Gastrocnemius medialis (tissue), 4 donors: ENCODE data around the gene NPY2R. TPM values are rescaled to one million over a fixed set of nuclear protein-coding genes. Genes with fewer than 3 reads are reported as not detected.

Source experiments
- ATAC-seq, 2 donors: fragments of 150-250 bp; one replicate each; pipeline ENCODE4 v1.9.1; 2016
- DNase-seq, 2 donors: peaks; one replicate each; pipeline ENCODE4 v3.0.0-alpha.2; 2019
- H3K27ac ChIP-seq, 4 donors: fragments of 200-600 bp; sonication (generic); 1 replicate in 1 of 4; 2 replicates in 3 of 4; pipeline ENCODE4 v1.5.1; 2016 to 2018; ENCODE audit warnings: mild to moderate bottlenecking in 2 of 4, moderate library complexity in 1 of 4
- H3K27me3 ChIP-seq, 3 donors: fragments of 200-600 bp; sonication (generic) in 2 of 3; 1 replicate in 1 of 3; 2 replicates in 2 of 3; pipeline versions ENCODE4 v1.5.1 to v1.6.0; 2016 to 2019; ENCODE audit warnings: mild to moderate bottlenecking in 1 of 3, moderate library complexity in 1 of 3
- H3K36me3 ChIP-seq, 2 donors: fragments of 200-600 bp; sonication (generic) in 1 of 2; one replicate each; pipeline ENCODE4 v1.5.1; 2017 to 2018
- H3K4me1 ChIP-seq, 2 donors: fragments of 200-600 bp; sonication (generic) in 1 of 2; one replicate each; pipeline ENCODE4 v1.5.1; 2016 to 2017; ENCODE audit warnings: mild to moderate bottlenecking in 2 of 2
- H3K4me3 ChIP-seq, 4 donors: fragments of 200-600 bp; sonication (generic) in 3 of 4; 1 replicate in 1 of 4; 2 replicates in 3 of 4; pipeline ENCODE4 v1.5.1; 2016 to 2019; ENCODE audit warnings: mild to moderate bottlenecking in 2 of 4
- H3K9me3 ChIP-seq, 3 donors: fragments of 200-600 bp; sonication (generic) in 2 of 3; 1 replicate in 1 of 3; 2 replicates in 2 of 3; pipeline ENCODE4 v1.5.1; 2016 to 2019
- POLR2A ChIP-seq, 2 donors: fragments of 450-650 bp; IDR thresholded peaks; one replicate each; pipeline ENCODE4 v1.6.1; 2017; ENCODE audit warnings: antibody characterized with exemption in 2 of 2, mild to moderate bottlenecking in 2 of 2, moderate library complexity in 2 of 2
- in situ Hi-C, 4 donors: fragments of 200-750 bp; cut with MboI; loops; one replicate each; pipeline versions ENCODE4 v1.15.0 to v1.8.0; 2017; ENCODE audit warnings: low sequenced_read_pairs in 4 of 4
- intact Hi-C: fragments of 100-400 bp; cut with DNase I; formaldehyde crosslinking; loops from one replicate; pipeline ENCODE4 v1.15.1; 2023; ENCODE audit warnings: low total_unique reads
- total RNA-seq, 4 donors: library from RNA; depleted of rRNA; stranded (reverse); fragments of >200 nt; gene quantifications; one replicate each; pipeline versions ENCODE4 v1.1.0 to v1.2.3, GENCODE V29; 2016
- TF ChIP-seq, protein P1 (sequence below), 5 experiments: fragments of 450-650 bp in 3 of 5; fragments of 200-600 bp in 2 of 5; sonication (generic) in 2 of 5; IDR thresholded peaks in 4 of 5; conservative IDR thresholded peaks in 1 of 5; 1 replicate in 4 of 5; 2 replicates in 1 of 5; pipeline ENCODE4 v1.5.1; 2016 to 2019; ENCODE audit warnings: antibody characterized with exemption in 5 of 5, mild to moderate bottlenecking in 3 of 5, moderate library complexity in 3 of 5

The NPY2R gene
- total RNA-seq, 4 donors from 2014 or later = not detected

DNA sequence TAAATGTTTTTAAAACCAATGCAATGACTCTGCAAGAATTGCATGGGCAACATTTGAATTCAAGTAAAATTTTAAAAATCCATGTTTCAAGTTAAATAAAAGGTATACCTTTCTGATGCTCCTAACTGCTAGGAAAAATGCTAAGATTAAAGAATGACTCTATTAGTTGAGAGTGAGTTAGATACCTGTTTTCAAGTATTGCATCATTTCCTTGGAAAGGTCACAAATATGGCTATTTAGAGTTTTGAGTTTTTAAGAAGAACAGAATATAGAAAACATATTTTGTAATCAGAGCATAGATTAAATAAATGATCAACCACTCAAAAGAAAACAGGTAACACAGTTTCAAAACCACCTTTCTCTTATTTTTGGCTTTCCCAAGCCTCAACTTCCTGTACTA is 18.3 kb upstream of the NPY2R start:
- Histone ChIP-seq H3K27me3 (no peaks in the 10 kb centered on the region), H3K27ac (no peak overlapping the region), H3K4me3 (no peak overlapping the region), H3K4me1 (no peaks in the 10 kb centered on the region), H3K9me3 (no peaks in the 10 kb centered on the region), H3K36me3 (no peaks in the 10 kb centered on the region)
- DNase-seq (no peak), ATAC-seq (no peak)
- intact Hi-C loops (no loop called here), in situ Hi-C loops (no loop called here)
- TF ChIP-seq, protein P1, sequence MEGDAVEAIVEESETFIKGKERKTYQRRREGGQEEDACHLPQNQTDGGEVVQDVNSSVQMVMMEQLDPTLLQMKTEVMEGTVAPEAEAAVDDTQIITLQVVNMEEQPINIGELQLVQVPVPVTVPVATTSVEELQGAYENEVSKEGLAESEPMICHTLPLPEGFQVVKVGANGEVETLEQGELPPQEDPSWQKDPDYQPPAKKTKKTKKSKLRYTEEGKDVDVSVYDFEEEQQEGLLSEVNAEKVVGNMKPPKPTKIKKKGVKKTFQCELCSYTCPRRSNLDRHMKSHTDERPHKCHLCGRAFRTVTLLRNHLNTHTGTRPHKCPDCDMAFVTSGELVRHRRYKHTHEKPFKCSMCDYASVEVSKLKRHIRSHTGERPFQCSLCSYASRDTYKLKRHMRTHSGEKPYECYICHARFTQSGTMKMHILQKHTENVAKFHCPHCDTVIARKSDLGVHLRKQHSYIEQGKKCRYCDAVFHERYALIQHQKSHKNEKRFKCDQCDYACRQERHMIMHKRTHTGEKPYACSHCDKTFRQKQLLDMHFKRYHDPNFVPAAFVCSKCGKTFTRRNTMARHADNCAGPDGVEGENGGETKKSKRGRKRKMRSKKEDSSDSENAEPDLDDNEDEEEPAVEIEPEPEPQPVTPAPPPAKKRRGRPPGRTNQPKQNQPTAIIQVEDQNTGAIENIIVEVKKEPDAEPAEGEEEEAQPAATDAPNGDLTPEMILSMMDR (IDR thresholded peaks at IDR 0.05 in 4 of 5, conservative IDR thresholded peaks at IDR 0.05 in 1 of 5) = no peak
- no peak for TF ChIP-seq POLR2A (IDR thresholded peaks at IDR 0.05)

- no peaks in the 10 kb centered on the region for H3K4me1 ChIP-seq
- intact Hi-C loops = no loop called here
- no peak overlapping the region for H3K27ac ChIP-seq
- no peak for TF ChIP-seq POLR2A (IDR thresholded peaks at IDR 0.05)
- ATAC-seq (no peak), DNase-seq (no peak)
- no peaks in the 10 kb centered on the region for H3K36me3 ChIP-seq
- H3K9me3 ChIP-seq = no peaks in the 10 kb centered on the region
- no peaks in the 10 kb centered on the region for H3K27me3 ChIP-seq
- in situ Hi-C loops = no loop called here
- no peak overlapping the region for H3K4me3 ChIP-seq
Measured at GRCh38 chr4:155197757-155198156, 10.7 kb upstream of the NPY2R start.

GRCh38 chr4:155207534-155208257 is 740 bp upstream of the NPY2R start:
- Histone ChIP-seq H3K36me3 (no peaks in the 10 kb centered on the region), H3K27ac (no peak overlapping the region), H3K4me3 (peak overlapping the region in 1 of 4 donors; percentile 5), H3K4me1 (no peaks in the 10 kb centered on the region), H3K9me3 (no peaks in the 10 kb centered on the region), H3K27me3 (peaks cover 10 to 38% (median 31%) of the 10 kb centered on the region in 3 donors)
- intact Hi-C loops = no loop called here
- DNase-seq (no peak), ATAC-seq (no peak)
- in situ Hi-C loops = no loop called here
- TF ChIP-seq, protein P1 (IDR thresholded peaks at IDR 0.05 in 4 of 5, conservative IDR thresholded peaks at IDR 0.05 in 1 of 5) = no peak
- no peak for TF ChIP-seq POLR2A (IDR thresholded peaks at IDR 0.05)

DNA sequence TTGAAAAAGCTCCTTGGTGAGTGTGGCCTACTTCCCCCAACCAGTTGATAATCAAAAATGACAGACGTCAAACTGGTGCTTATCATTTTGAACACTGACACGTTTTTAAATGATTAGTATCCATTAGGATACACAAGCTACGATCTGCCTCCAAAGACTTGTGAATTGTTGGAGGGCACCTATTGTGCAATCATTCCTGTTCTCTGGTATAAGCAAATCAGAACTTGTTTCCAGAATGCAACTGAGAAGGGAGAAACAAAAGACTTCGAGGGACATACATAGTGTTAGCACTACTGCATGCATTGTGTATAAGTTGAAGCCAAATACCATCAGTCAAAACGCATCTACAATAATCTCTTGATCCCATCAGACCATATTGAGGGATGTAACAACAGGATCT is 11.6 kb downstream of the NPY2R start:
- ATAC-seq (no peak), DNase-seq (no peak)
- no peaks in the 10 kb centered on the region for H3K27me3 ChIP-seq
- no peaks in the 10 kb centered on the region for H3K4me1 ChIP-seq
- intact Hi-C loops = no loop called here
- in situ Hi-C loops = no loop called here
- no peak for TF ChIP-seq POLR2A (IDR thresholded peaks at IDR 0.05)
- TF ChIP-seq, protein P1 (IDR thresholded peaks at IDR 0.05 in 4 of 5, conservative IDR thresholded peaks at IDR 0.05 in 1 of 5) = no peak
- no peak overlapping the region for H3K4me3 ChIP-seq
- H3K36me3 ChIP-seq = no peaks in the 10 kb centered on the region
- no peak overlapping the region for H3K27ac ChIP-seq
- H3K9me3 ChIP-seq = no peaks in the 10 kb centered on the region

GRCh38 chr4:155227131-155227530 is 18.7 kb downstream of the NPY2R start:
- no peaks in the 10 kb centered on the region for H3K9me3 ChIP-seq
- no peak overlapping the region for H3K27ac ChIP-seq
- no peaks in the 10 kb centered on the region for H3K27me3 ChIP-seq
- intact Hi-C loops (no loop called here), in situ Hi-C loops (no loop called here)
- no peaks in the 10 kb centered on the region for H3K36me3 ChIP-seq
- H3K4me1 ChIP-seq = no peaks in the 10 kb centered on the region
- no peak for ATAC-seq
- TF ChIP-seq, protein P1 (IDR thresholded peaks at IDR 0.05 in 4 of 5, conservative IDR thresholded peaks at IDR 0.05 in 1 of 5) = no peak
- no peak for DNase-seq
- H3K4me3 ChIP-seq = no peak overlapping the region
